HG02852 (cell line): ENCODE results near the gene SRP54.
"Not testable (repeated sequence)": the region's sequence is repeated elsewhere in the genome, so short reads cannot be mapped to it uniquely, and the experiment has no call there.

Experiments used
- ATAC-seq: cut with Tn5 transposase; IDR thresholded peaks from one replicate; pipeline ENCODE4 v1.9.1; 2021; ENCODE audit warnings: mild to moderate bottlenecking, moderate library complexity; ENCODE audit not compliant: unreplicated experiment

Gene SRP54

GRCh38 chr14:34982421-34983147 is at the start of gene SRP54:
TSS of gene SRP54 (plus strand) at chr14:34982992. CDS start at chr14:34996710, 13,718 bp downstream.
- peak; percentile 76 for ATAC-seq

- no peak for ATAC-seq
Observed at GRCh38 chr14:34933301-34933700, 49.5 kb upstream of the SRP54 start.

- no peak for ATAC-seq
Observed at GRCh38 chr14:34935488-34935887, 47.3 kb upstream of the SRP54 start.

- ATAC-seq: no peak
Observed at GRCh38 chr14:34937442-34937841, 45.4 kb upstream of the SRP54 start.

GRCh38 chr14:34937876-34938275 is 44.9 kb upstream of the SRP54 start:
- no peak for ATAC-seq

GRCh38 chr14:34943506-34943905 is 39.3 kb upstream of the SRP54 start:
- ATAC-seq: no peak

- ATAC-seq: no peak
Observed at GRCh38 chr14:34944744-34945143, 38.0 kb upstream of the SRP54 start.

- no peak for ATAC-seq
Observed at GRCh38 chr14:34946699-34947098, 36.1 kb upstream of the SRP54 start.

- no peak for ATAC-seq
Observed at GRCh38 chr14:34951286-34951685, 31.5 kb upstream of the SRP54 start.

GRCh38 chr14:34956931-34957330 is 25.9 kb upstream of the SRP54 start:
- no peak for ATAC-seq

- no peak for ATAC-seq
Observed at GRCh38 chr14:34957771-34958286, 25.0 kb upstream of the SRP54 start.

GRCh38 chr14:34962106-34962505 is 20.7 kb upstream of the SRP54 start:
- not testable (repeated sequence) for ATAC-seq

- no peak for ATAC-seq
Observed at GRCh38 chr14:34964977-34965764, 17.6 kb upstream of the SRP54 start.

- no peak for ATAC-seq
Observed at GRCh38 chr14:34965912-34966311, 16.9 kb upstream of the SRP54 start.

- peak; percentile 87 for ATAC-seq
Observed at GRCh38 chr14:34966413-34966812, 16.4 kb upstream of the SRP54 start.

- ATAC-seq: no peak
Observed at GRCh38 chr14:34970665-34971064, 12.1 kb upstream of the SRP54 start.

GRCh38 chr14:34971381-34971780 is 11.4 kb upstream of the SRP54 start:
- ATAC-seq: no peak

- ATAC-seq: no peak
Observed at GRCh38 chr14:34971801-34972200, 11.0 kb upstream of the SRP54 start.

GRCh38 chr14:34978444-34978843 is 4.3 kb upstream of the SRP54 start:
- ATAC-seq: no peak

GRCh38 chr14:34980337-34980900 is 2.4 kb upstream of the SRP54 start:
- no peak for ATAC-seq

GRCh38 chr14:34981743-34982420 is 910 bp upstream of the SRP54 start:
- peak; percentile 7 for ATAC-seq
